HFFc6 (cell line): ENCODE measurements around the gene SNAP91. TPM values are rescaled to one million over a fixed set of nuclear protein-coding genes. Genes with fewer than 3 reads are reported as not detected.

ENCODE experiments used
- DNase-seq: peaks from one replicate; pipeline ENCODE4 v3.0.0-alpha.2; 2018
- H3K27ac Mint-ChIP-seq: 2 replicates; pipeline ENCODE4 v1.8.0; 2020; ENCODE audit warnings: mild to moderate bottlenecking, mixed read lengths
- H3K27me3 Mint-ChIP-seq: 2 replicates; pipeline ENCODE4 v1.8.0; 2021; ENCODE audit warnings: mild to moderate bottlenecking, moderate library complexity, mixed read lengths; ENCODE audit not compliant: insufficient read depth
- H3K36me3 Mint-ChIP-seq: 2 replicates; pipeline ENCODE4 v1.8.0; 2021; ENCODE audit warnings: low read depth, mixed read lengths
- H3K4me1 Mint-ChIP-seq: 2 replicates; pipeline ENCODE4 v1.8.0; 2020; ENCODE audit warnings: low read depth, mixed read lengths
- H3K4me3 Mint-ChIP-seq: 2 replicates; pipeline ENCODE4 v1.8.0; 2020; ENCODE audit warnings: mild to moderate bottlenecking, moderate library complexity, mixed read lengths
- H3K9me3 Mint-ChIP-seq: 2 replicates; pipeline ENCODE4 v1.8.0; 2020; ENCODE audit warnings: mild to moderate bottlenecking, mixed read lengths
- CTCF ChIP-seq: fragments of 200-600 bp; sonication (generic); IDR thresholded peaks from 2 replicates; pipeline ENCODE4 v1.5.0; 2021; ENCODE audit warnings: antibody characterized with exemption, mild to moderate bottlenecking
- total RNA-seq, 6 experiments: library from RNA; stranded (reverse); fragmentation: NEBNext Ultra II Directional; extraction: Animal tissue kit (Norgen Biotek cat#: 25700); gene quantifications; 2 replicates in 1 of 6; 3 replicates in 5 of 6; pipeline ENCODE4 v1.2.3, GENCODE V29; 2021

SNAP91 gene
- total RNA-seq, 6 experiments from 2014 or later = not detected

GRCh38 chr6:83603551-83603950 is 105.3 kb downstream of the SNAP91 start:
- Mint-ChIP-seq H3K4me3 (no peak overlapping the region), H3K36me3 (no peaks in the 10 kb centered on the region), H3K4me1 (peaks cover 8% of the 10 kb centered on the region; the same call in 1 of the 2 replicates), H3K9me3 (no peaks in the 10 kb centered on the region), H3K27me3 (no peaks in the 10 kb centered on the region), H3K27ac (no peak overlapping the region)
- DNase-seq = no peak
- TF ChIP-seq CTCF = no peak

GRCh38 chr6:83601119-83601518 is 107.8 kb downstream of the SNAP91 start:
- no peak for DNase-seq
- H3K4me3 Mint-ChIP-seq = peak overlapping the region; percentile 6; the same call in 1 of the 2 replicates
- H3K27ac Mint-ChIP-seq = no peak overlapping the region
- H3K36me3 Mint-ChIP-seq = no peaks in the 10 kb centered on the region
- no peaks in the 10 kb centered on the region for H3K9me3 Mint-ChIP-seq
- TF ChIP-seq CTCF = no peak
- H3K27me3 Mint-ChIP-seq = no peaks in the 10 kb centered on the region
- H3K4me1 Mint-ChIP-seq = peaks cover 8% of the 10 kb centered on the region; the same call in 1 of the 2 replicates

- no peak overlapping the region for H3K4me3 Mint-ChIP-seq
- no peak overlapping the region for H3K27ac Mint-ChIP-seq
- H3K4me1 Mint-ChIP-seq = peaks cover 8% of the 10 kb centered on the region; the same call in 1 of the 2 replicates
- no peak for DNase-seq
- no peaks in the 10 kb centered on the region for H3K36me3 Mint-ChIP-seq
- H3K27me3 Mint-ChIP-seq = no peaks in the 10 kb centered on the region
- H3K9me3 Mint-ChIP-seq = no peaks in the 10 kb centered on the region
- TF ChIP-seq CTCF = no peak
Measured at GRCh38 chr6:83600459-83600858, 108.4 kb downstream of the SNAP91 start.

GRCh38 chr6:83597511-83597910 is 111.4 kb downstream of the SNAP91 start:
- no peak for DNase-seq
- no peaks in the 10 kb centered on the region for H3K36me3 Mint-ChIP-seq
- H3K27me3 Mint-ChIP-seq = no peaks in the 10 kb centered on the region
- no peak overlapping the region for H3K4me3 Mint-ChIP-seq
- H3K27ac Mint-ChIP-seq = no peak overlapping the region
- no peaks in the 10 kb centered on the region for H3K9me3 Mint-ChIP-seq
- TF ChIP-seq CTCF = no peak
- H3K4me1 Mint-ChIP-seq = peaks cover 18% of the 10 kb centered on the region

GRCh38 chr6:83597051-83597450 is 111.8 kb downstream of the SNAP91 start:
- no peak overlapping the region for H3K27ac Mint-ChIP-seq
- H3K4me3 Mint-ChIP-seq = no peak overlapping the region
- H3K9me3 Mint-ChIP-seq = no peaks in the 10 kb centered on the region
- no peaks in the 10 kb centered on the region for H3K27me3 Mint-ChIP-seq
- no peak for DNase-seq
- H3K4me1 Mint-ChIP-seq = peaks cover 18% of the 10 kb centered on the region
- no peaks in the 10 kb centered on the region for H3K36me3 Mint-ChIP-seq
- TF ChIP-seq CTCF = no peak

- Mint-ChIP-seq H3K27me3 (no peaks in the 10 kb centered on the region; the same call in 1 of the 2 replicates), H3K4me1 (peaks cover 10% of the 10 kb centered on the region; the same call in 1 of the 2 replicates), H3K27ac (no peak overlapping the region), H3K4me3 (no peak overlapping the region), H3K9me3 (no peaks in the 10 kb centered on the region), H3K36me3 (no peaks in the 10 kb centered on the region)
- peak; percentile 7 for DNase-seq
- TF ChIP-seq CTCF = no peak
Measured at GRCh38 chr6:83594941-83595340, 114.0 kb downstream of the SNAP91 start.
